ENCODE measurements around the gene ZDHHC15.
"Not testable (repeated sequence)": the region's sequence is repeated elsewhere in the genome, so short reads cannot be mapped to it uniquely, and the experiment has no call there.

Gene ZDHHC15

GRCh38 chrX:75369721-75370120 is 153.1 kb downstream of the ZDHHC15 start:
- H3K4me3 ChIP-seq (ENCODE audit: extremely low read depth, insufficient read depth, low read length, poor library complexity, severe bottlenecking), result no peak overlapping the region
- no peaks in the 10 kb centered on the region for H3K36me3 ChIP-seq (ENCODE audit: control insufficient read depth, insufficient read depth, low read length)
- WGBS, 2 experiments (ENCODE audit: insufficient coverage in 2 of 2), result no CpG with 5 or more reads among the region's 1 CpG
- H3K4me1 ChIP-seq (ENCODE audit: control insufficient read depth, insufficient read depth, low read length, poor library complexity, severe bottlenecking), result no peaks in the 10 kb centered on the region
- no peaks in the 10 kb centered on the region for H3K9me3 ChIP-seq (ENCODE audit: control insufficient read depth, low read length)
- no peak overlapping the region for H3K27ac ChIP-seq (ENCODE audit: low read depth, low read length, severe bottlenecking)

GRCh38 chrX:75366861-75367260 is 156.0 kb downstream of the ZDHHC15 start:
- Histone ChIP-seq H3K4me3 (ENCODE audit: extremely low read depth, insufficient read depth, low read length, poor library complexity, severe bottlenecking) (no peak overlapping the region), H3K27ac (ENCODE audit: low read depth, low read length, severe bottlenecking) (no peak overlapping the region), H3K9me3 (ENCODE audit: control insufficient read depth, low read length) (no peaks in the 10 kb centered on the region), H3K4me1 (ENCODE audit: control insufficient read depth, insufficient read depth, low read length, poor library complexity, severe bottlenecking) (no peaks in the 10 kb centered on the region), H3K36me3 (ENCODE audit: control insufficient read depth, insufficient read depth, low read length) (no peaks in the 10 kb centered on the region)
- 90% methylated on average over 2 of the region's 2 CpGs; no CpG with 5 or more reads in 1 of the 2 experiments for WGBS, 2 experiments (ENCODE audit: insufficient coverage in 2 of 2)

- no CpG with 5 or more reads among the region's 1 CpG for WGBS, 2 experiments (ENCODE audit: insufficient coverage in 2 of 2)
- Histone ChIP-seq H3K4me3 (ENCODE audit: extremely low read depth, insufficient read depth, low read length, poor library complexity, severe bottlenecking) (no peak overlapping the region), H3K4me1 (ENCODE audit: control insufficient read depth, insufficient read depth, low read length, poor library complexity, severe bottlenecking) (no peaks in the 10 kb centered on the region), H3K9me3 (ENCODE audit: control insufficient read depth, low read length) (no peaks in the 10 kb centered on the region), H3K27ac (ENCODE audit: low read depth, low read length, severe bottlenecking) (no peak overlapping the region), H3K36me3 (ENCODE audit: control insufficient read depth, insufficient read depth, low read length) (no peaks in the 10 kb centered on the region)
Measured at GRCh38 chrX:75365243-75365975, 157.4 kb downstream of the ZDHHC15 start.

GRCh38 chrX:75361788-75362187 is 161.0 kb downstream of the ZDHHC15 start:
- Histone ChIP-seq H3K36me3 (ENCODE audit: control insufficient read depth, insufficient read depth, low read length) (no peaks in the 10 kb centered on the region), H3K4me3 (ENCODE audit: extremely low read depth, insufficient read depth, low read length, poor library complexity, severe bottlenecking) (no peak overlapping the region), H3K27ac (ENCODE audit: low read depth, low read length, severe bottlenecking) (no peak overlapping the region), H3K4me1 (ENCODE audit: control insufficient read depth, insufficient read depth, low read length, poor library complexity, severe bottlenecking) (no peaks in the 10 kb centered on the region), H3K9me3 (ENCODE audit: control insufficient read depth, low read length) (no peaks in the 10 kb centered on the region)

GRCh38 chrX:75348601-75349000 is 174.2 kb downstream of the ZDHHC15 start:
- H3K36me3 ChIP-seq (ENCODE audit: control insufficient read depth, insufficient read depth, low read length); H3K9me3 ChIP-seq (ENCODE audit: control insufficient read depth, low read length); H3K4me3 ChIP-seq (ENCODE audit: extremely low read depth, insufficient read depth, low read length, poor library complexity, severe bottlenecking); H3K27ac ChIP-seq (ENCODE audit: low read depth, low read length, severe bottlenecking); H3K4me1 ChIP-seq (ENCODE audit: control insufficient read depth, insufficient read depth, low read length, poor library complexity, severe bottlenecking): not testable (repeated sequence)

- Histone ChIP-seq H3K27ac (ENCODE audit: low read depth, low read length, severe bottlenecking) (no peak overlapping the region), H3K4me1 (ENCODE audit: control insufficient read depth, insufficient read depth, low read length, poor library complexity, severe bottlenecking) (no peaks in the 10 kb centered on the region), H3K36me3 (ENCODE audit: control insufficient read depth, insufficient read depth, low read length) (no peaks in the 10 kb centered on the region), H3K4me3 (ENCODE audit: extremely low read depth, insufficient read depth, low read length, poor library complexity, severe bottlenecking) (no peak overlapping the region), H3K9me3 (ENCODE audit: control insufficient read depth, low read length) (no peaks in the 10 kb centered on the region)
- WGBS, 2 experiments (ENCODE audit: insufficient coverage in 2 of 2), result 0% methylated on average over 1 of the region's 2 CpGs; no CpG with 5 or more reads in 1 of the 2 experiments
Measured at GRCh38 chrX:75337525-75337924, 185.3 kb downstream of the ZDHHC15 start.

- 88% methylated on average over 3 of the region's 19 CpGs; no CpG with 5 or more reads in 1 of the 2 experiments for WGBS, 2 experiments (ENCODE audit: insufficient coverage in 2 of 2)
- Histone ChIP-seq H3K36me3 (ENCODE audit: control insufficient read depth, insufficient read depth, low read length) (no peaks in the 10 kb centered on the region), H3K9me3 (ENCODE audit: control insufficient read depth, low read length) (no peaks in the 10 kb centered on the region), H3K4me1 (ENCODE audit: control insufficient read depth, insufficient read depth, low read length, poor library complexity, severe bottlenecking) (no peaks in the 10 kb centered on the region), H3K27ac (ENCODE audit: low read depth, low read length, severe bottlenecking) (no peak overlapping the region), H3K4me3 (ENCODE audit: extremely low read depth, insufficient read depth, low read length, poor library complexity, severe bottlenecking) (no peak overlapping the region)
Measured at GRCh38 chrX:75335127-75335458, 187.7 kb downstream of the ZDHHC15 start.

- not testable (repeated sequence) for H3K4me1 ChIP-seq (ENCODE audit: control insufficient read depth, insufficient read depth, low read length, poor library complexity, severe bottlenecking); H3K36me3 ChIP-seq (ENCODE audit: control insufficient read depth, insufficient read depth, low read length); H3K4me3 ChIP-seq (ENCODE audit: extremely low read depth, insufficient read depth, low read length, poor library complexity, severe bottlenecking); H3K27ac ChIP-seq (ENCODE audit: low read depth, low read length, severe bottlenecking); H3K9me3 ChIP-seq (ENCODE audit: control insufficient read depth, low read length)
- 96 to 98% methylated on average over 9 to 10 of the region's 41 CpGs for WGBS, 2 experiments (ENCODE audit: insufficient coverage in 2 of 2)
Measured at GRCh38 chrX:75334407-75335126, 188.3 kb downstream of the ZDHHC15 start.

- no peaks in the 10 kb centered on the region for H3K9me3 ChIP-seq (ENCODE audit: control insufficient read depth, low read length)
- no peak overlapping the region for H3K4me3 ChIP-seq (ENCODE audit: extremely low read depth, insufficient read depth, low read length, poor library complexity, severe bottlenecking)
- H3K4me1 ChIP-seq (ENCODE audit: control insufficient read depth, insufficient read depth, low read length, poor library complexity, severe bottlenecking), result no peaks in the 10 kb centered on the region
- 88% methylated on average over 3 of the region's 16 CpGs; no CpG with 5 or more reads in 1 of the 2 experiments for WGBS, 2 experiments (ENCODE audit: insufficient coverage in 2 of 2)
- H3K27ac ChIP-seq (ENCODE audit: low read depth, low read length, severe bottlenecking), result no peak overlapping the region
- peaks cover 10% of the 10 kb centered on the region for H3K36me3 ChIP-seq (ENCODE audit: control insufficient read depth, insufficient read depth, low read length)
Measured at GRCh38 chrX:75327607-75328006, 195.2 kb downstream of the ZDHHC15 start.

Measured in mesodermal cell (in vitro differentiated cells).